A549 (cell line): ENCODE measurements around the gene NBL1. TPM values are rescaled to one million over a fixed set of nuclear protein-coding genes. Genes with fewer than 3 reads are reported as not detected.

Experiments
- ATAC-seq, 2 experiments: fragments of 200-7000 bp in 1 of 2; fragments of >200 bp in 1 of 2; cut with Nextera tagmentation in 1 of 2; cut with Tn5 transposase in 1 of 2; 3 replicates each; pipeline versions ENCODE4 v1.8.0 to v1.9.1; 2018 to 2020; ENCODE audit warnings: mild to moderate bottlenecking in 1 of 2, moderate library complexity in 1 of 2
- CTCF ChIA-PET: fragments of 300-600 bp; sonication (Branson Sonifier 250); formaldehyde crosslinking; extraction: SDS; loops from one replicate; lab custom pipeline; 2021; ENCODE audit warnings: antibody characterized with exemption, inconsistent platforms; lab: Yijun Ruan, JAX
- POLR2A ChIA-PET: fragments of 350-600 bp; formaldehyde crosslinking; extraction: SDS; loops from one replicate; lab custom pipeline; 2021; ENCODE audit warnings: antibody characterized with exemption, inconsistent platforms; lab: Yijun Ruan, JAX
- DNase-seq, 2 experiments: peaks; one replicate each; pipeline versions ENCODE4 v3.0.0 to v3.0.0-alpha.2; 2011 to 2016; ENCODE audit warnings: low read depth in 1 of 2, low spot score in 1 of 2
- FAIRE-seq: peaks from 2 replicates; lab custom pipeline; 2011; peaks lifted over from hg19 to GRCh38; lab: Jason Lieb, UNC
- H3K27ac ChIP-seq, 2 experiments: fragments of >200 bp; sonication (Bioruptor Twin); formaldehyde crosslinking; 3 replicates each; pipeline ENCODE4 v1.5.1; 2016 to 2017
- H3K4me1 ChIP-seq: fragments of >200 bp; sonication (Bioruptor Twin); formaldehyde crosslinking; 3 replicates; pipeline ENCODE4 v1.6.1; 2016
- H3K4me2 ChIP-seq: fragments of >200 bp; sonication (Bioruptor Twin); formaldehyde crosslinking; 3 replicates; pipeline ENCODE4 v1.6.1; 2016
- H3K4me3 ChIP-seq: fragments of >200 bp; sonication (Bioruptor Twin); formaldehyde crosslinking; 3 replicates; pipeline ENCODE4 v1.5.1; 2016
- H3K9me3 ChIP-seq: fragments of >200 bp; sonication (Bioruptor Twin); formaldehyde crosslinking; 3 replicates; pipeline ENCODE4 v1.6.1; 2016
- ATOH8 ChIP-seq: fragments of 250-450 bp; sonication (Bioruptor Pico); IDR thresholded peaks from 2 replicates; pipeline ENCODE4 v1.5.0; 2020; ENCODE audit warnings: low read depth, mild to moderate bottlenecking, moderate library complexity
- CBX2 ChIP-seq: fragments of 200-600 bp; sonication (generic); IDR thresholded peaks from 2 replicates; pipeline ENCODE4 v1.6.1; 2016; ENCODE audit warnings: low read depth, mild to moderate bottlenecking, borderline replicate concordance
- CBX8 ChIP-seq: fragments of 200-600 bp; sonication (generic); IDR thresholded peaks from 2 replicates; pipeline ENCODE4 v1.6.1; 2016
- CEBPB ChIP-seq, 2 experiments: fragments of >200 bp in 1 of 2; sonication (Bioruptor Twin) in 1 of 2; formaldehyde crosslinking in 1 of 2; IDR thresholded peaks; 2 replicates each; pipeline ENCODE4 v1.6.1; 2012 to 2016
- CTCF ChIP-seq: fragments of >200 bp; sonication (Bioruptor Twin); formaldehyde crosslinking; IDR thresholded peaks from 3 replicates; pipeline ENCODE4 v1.5.1; 2016
- ELK1 ChIP-seq: fragments of 150-350 bp; IDR thresholded peaks from 2 replicates; pipeline ENCODE4 v1.6.1; 2014; ENCODE audit warnings: low read depth, mild to moderate bottlenecking, low read length
- EP300 ChIP-seq, 2 experiments: fragments of >200 bp; sonication (Bioruptor Twin); formaldehyde crosslinking; IDR thresholded peaks; 2 replicates in 1 of 2; 3 replicates in 1 of 2; pipeline ENCODE4 v1.6.1; 2016 to 2017
- FOSB ChIP-seq: fragments of 250-450 bp; sonication (Bioruptor Pico); IDR thresholded peaks from 2 replicates; pipeline ENCODE4 v1.5.0; 2020; ENCODE audit warnings: mild to moderate bottlenecking, moderate library complexity
- FOSL2 ChIP-seq, 2 experiments: fragments of 450-650 bp in 1 of 2; fragments of >200 bp in 1 of 2; sonication (Bioruptor Twin) in 1 of 2; formaldehyde crosslinking; IDR thresholded peaks; 2 replicates each; pipeline versions ENCODE4 v1.5.0 to v1.6.1; 2016 to 2020; ENCODE audit warnings: mild to moderate bottlenecking in 1 of 2, moderate library complexity in 1 of 2
- FOXS1 ChIP-seq: fragments of 250-450 bp; sonication (Bioruptor Pico); IDR thresholded peaks from 2 replicates; pipeline ENCODE4 v1.5.0; 2020; ENCODE audit warnings: mild to moderate bottlenecking, moderate library complexity
- HDAC2 ChIP-seq: fragments of 200-600 bp; sonication (generic); IDR thresholded peaks from 2 replicates; pipeline ENCODE4 v1.6.1; 2016
- HES2 ChIP-seq: fragments of >200 bp; sonication (Bioruptor Twin); formaldehyde crosslinking; IDR thresholded peaks from 2 replicates; pipeline ENCODE4 v1.6.1; 2016
- HEYL ChIP-seq: fragments of 250-450 bp; sonication (Bioruptor Pico); IDR thresholded peaks from 2 replicates; pipeline ENCODE4 v1.8.0; 2021; ENCODE audit warnings: mild to moderate bottlenecking, moderate library complexity
- HOXB5 ChIP-seq: fragments of 250-450 bp; sonication (Bioruptor Pico); IDR thresholded peaks from 2 replicates; pipeline ENCODE4 v1.5.0; 2020; ENCODE audit warnings: mild to moderate bottlenecking, moderate library complexity
- JUN ChIP-seq, 2 experiments: fragments of >200 bp; sonication (Bioruptor Twin); formaldehyde crosslinking; IDR thresholded peaks; 2 replicates in 1 of 2; 3 replicates in 1 of 2; pipeline ENCODE4 v1.6.1; 2016 to 2017
- JUNB ChIP-seq: fragments of >200 bp; sonication (Bioruptor Twin); formaldehyde crosslinking; IDR thresholded peaks from 2 replicates; pipeline ENCODE4 v1.6.1; 2016
- KDM1A ChIP-seq: fragments of 200-600 bp; sonication (generic); IDR thresholded peaks from 2 replicates; pipeline ENCODE4 v1.6.1; 2016; ENCODE audit warnings: low read depth, mild to moderate bottlenecking
- KDM5A ChIP-seq: fragments of 200-600 bp; sonication (generic); IDR thresholded peaks from 2 replicates; pipeline ENCODE4 v1.6.1; 2016; ENCODE audit warnings: antibody characterized with exemption, mild to moderate bottlenecking
- MAZ ChIP-seq: fragments of 150-350 bp; IDR thresholded peaks from 2 replicates; pipeline ENCODE4 v1.6.1; 2014; ENCODE audit warnings: antibody characterized with exemption, low read depth, low read length, borderline replicate concordance
- MYC ChIP-seq: IDR thresholded peaks from 2 replicates; pipeline ENCODE4 v1.6.1; 2012; ENCODE audit warnings: mild to moderate bottlenecking, inconsistent platforms, low read length, improper control_type of control experiment, borderline replicate concordance
- NFE2L2 ChIP-seq: fragments of 150-350 bp; conservative IDR thresholded peaks from 2 replicates; pipeline ENCODE4 v1.6.1; 2014; ENCODE audit warnings: low read length
- PBX3 ChIP-seq: IDR thresholded peaks from 2 replicates; pipeline ENCODE4 v1.6.1; 2012
- POLR2AphosphoS2 ChIP-seq: conservative IDR thresholded peaks from 2 replicates; pipeline ENCODE4 v1.6.1; 2012; ENCODE audit warnings: low read length, improper control_type of control experiment, inconsistent platforms
- RAD21 ChIP-seq, 2 experiments: fragments of >200 bp in 1 of 2; sonication (Bioruptor Twin) in 1 of 2; formaldehyde crosslinking in 1 of 2; IDR thresholded peaks in 1 of 2; conservative IDR thresholded peaks in 1 of 2; 2 replicates in 1 of 2; 3 replicates in 1 of 2; pipeline ENCODE4 v1.6.1; 2012 to 2018; ENCODE audit warnings: inconsistent platforms in 1 of 2
- RCOR1 ChIP-seq: fragments of 150-350 bp; IDR thresholded peaks from 2 replicates; pipeline ENCODE4 v1.6.1; 2014; ENCODE audit warnings: antibody characterized with exemption, low read length, low read depth
- RFX5 ChIP-seq: fragments of 450-650 bp; IDR thresholded peaks from 2 replicates; pipeline ENCODE4 v1.7.1; 2014; ENCODE audit warnings: antibody characterized with exemption, mild to moderate bottlenecking, moderate library complexity
- RNF2 ChIP-seq: fragments of 200-600 bp; sonication (generic); IDR thresholded peaks from 2 replicates; pipeline ENCODE4 v1.6.1; 2016; ENCODE audit warnings: low read depth, mild to moderate bottlenecking, antibody characterized with exemption, moderate library complexity, borderline replicate concordance
- SMC3 ChIP-seq: fragments of >200 bp; sonication (Bioruptor Twin); formaldehyde crosslinking; IDR thresholded peaks from 3 replicates; pipeline ENCODE4 v1.6.1; 2018; ENCODE audit warnings: inconsistent platforms
- SREBF2 ChIP-seq: fragments of 450-650 bp; IDR thresholded peaks from 2 replicates; pipeline ENCODE4 v1.6.1; 2014; ENCODE audit warnings: mild to moderate bottlenecking, moderate library complexity
- TFCP2L1 ChIP-seq: fragments of 250-450 bp; sonication (Bioruptor Pico); IDR thresholded peaks from 2 replicates; pipeline ENCODE4 v1.5.0; 2021; ENCODE audit warnings: mild to moderate bottlenecking
- TP53 ChIP-seq: fragments of 250-450 bp; sonication (Bioruptor Pico); IDR thresholded peaks from 2 replicates; pipeline ENCODE4 v1.5.0; 2021; ENCODE audit warnings: mild to moderate bottlenecking, moderate library complexity
- USF2 ChIP-seq: fragments of 450-650 bp; IDR thresholded peaks from 2 replicates; pipeline ENCODE4 v1.6.1; 2014; ENCODE audit warnings: antibody characterized with exemption
- ZFP36 ChIP-seq: fragments of 450-650 bp; IDR thresholded peaks from 2 replicates; pipeline ENCODE4 v1.6.1; 2014; ENCODE audit warnings: borderline replicate concordance; ENCODE audit not compliant: partially characterized antibody
- ZNF302 ChIP-seq: fragments of 250-450 bp; sonication (Bioruptor Pico); IDR thresholded peaks from 2 replicates; pipeline ENCODE4 v1.9.0; 2021; ENCODE audit warnings: inconsistent platforms, mild to moderate bottlenecking, moderate library complexity
- WGBS: methylation state at CpG from one replicate; pipeline ENCODE4 v1.1.6; 2017; ENCODE audit errors: missing lambda C conversion rate; 5-methylcytosine and 5-hydroxymethylcytosine counted together
- polyA plus RNA-seq, 4 experiments: library from polyadenylated mRNA; depleted of rRNA in 3 of 4; stranded (reverse); fragments of >200 nt; fragmentation: RNase III in 1 of 4; extraction: RNeasy Plus Mini Kit Qiagen cat#74134 plus additional on column Dnase treatment in 1 of 4; gene quantifications; 2 replicates in 3 of 4; 3 replicates in 1 of 4; pipeline ENCODE4 v1.2.3, GENCODE V29; 2011 to 2017

NBL1 gene
- polyA plus RNA-seq, 2 of the 4 experiments (the other 2 are of a cell fraction) = 16.3 to 19.0 TPM

GRCh38 chr1:19596714-19597495 is 47.2 kb upstream of the NBL1 start:
- WGBS = 4% methylated on average over 22 of the region's 65 CpGs
- ATAC-seq = peak; percentile 90 to 96
- no peak for TF ChIP-seq HES2
- TF ChIP-seq USF2 = no peak
- no peak for TF ChIP-seq MAZ
- TF ChIP-seq TP53 (CRISPR knock-in tag) = no peak
- TF ChIP-seq CBX8 = no peak
- TF ChIP-seq HDAC2 = no peak
- no peak for TF ChIP-seq CTCF
- no peak for TF ChIP-seq KDM5A
- no peak for TF ChIP-seq ZFP36
- TF ChIP-seq RAD21 (conservative IDR thresholded peaks at IDR 0.05 in 1 of 2, IDR thresholded peaks at IDR 0.05 in 1 of 2) = no peak
- TF ChIP-seq FOXS1 (CRISPR knock-in tag) = no peak
- TF ChIP-seq RCOR1 = no peak
- 0 out of 2 replicates have a peak, but pooled peaks have one; percentile 3 for TF ChIP-seq MYC
- TF ChIP-seq TFCP2L1 (CRISPR knock-in tag) = no peak
- TF ChIP-seq JUNB = no peak
- no peak for TF ChIP-seq RNF2
- no peak for TF ChIP-seq FOSB
- TF ChIP-seq FOSL2 (IDR thresholded peaks at IDR 0.05) = no peak
- TF ChIP-seq FOSL2 (CRISPR knock-in tag; IDR thresholded peaks at IDR 0.05) = no peak
- TF ChIP-seq JUN (IDR thresholded peaks at IDR 0.05) = 0 out of 5 replicates have a peak, but pooled peaks of 1 of the 2 experiments have one; percentile 34
- no peak for TF ChIP-seq POLR2AphosphoS2
- no peak for TF ChIP-seq CEBPB (IDR thresholded peaks at IDR 0.05)
- TF ChIP-seq ATOH8 (CRISPR knock-in tag) = no peak
- TF ChIP-seq SREBF2 = no peak
- TF ChIP-seq KDM1A = no peak
- TF ChIP-seq SMC3 = no peak
- TF ChIP-seq RFX5 = no peak
- TF ChIP-seq ELK1 = no peak
- TF ChIP-seq EP300 (IDR thresholded peaks at IDR 0.05) = no peak
- no peak for TF ChIP-seq ZNF302 (CRISPR knock-in tag)
- TF ChIP-seq CBX2 = no peak
- no peak for TF ChIP-seq NFE2L2
- no peak for TF ChIP-seq PBX3
- TF ChIP-seq HOXB5 (CRISPR knock-in tag) = no peak
- TF ChIP-seq HEYL (CRISPR knock-in tag) = no peak

More at GRCh38 chr1:19596714-19597495, 47.2 kb upstream of the NBL1 start:
- H3K4me3 ChIP-seq = peak overlapping the region; percentile 97
- ChIA-PET CTCF (interaction anchor here (2.2 kb wide), 1 partner anchor 15 kb away, joined by 6 read pairs; no protein-coding TSS in a partner anchor), POLR2A (interaction anchor here (0.7 to 1.6 kb wide), 3 partner anchors 9 to 54 kb away, joined by 3 to 7 read pairs (median 3); partner anchors contain the start of gene NBL1)
- FAIRE-seq (no peak), DNase-seq (peak; percentile 90 to 96)
- H3K9me3 ChIP-seq = no peaks in the 10 kb centered on the region
- peak overlapping the region; percentile 98 for H3K27ac ChIP-seq
- H3K4me2 ChIP-seq = peak overlapping the region; percentile 91
- H3K4me1 ChIP-seq = peaks cover 13% of the 10 kb centered on the region
